ENCODE measurements around the gene PXMP4.
A peak's percentile ranks its signal among the peaks of the same experiment; 100 is the strongest.

PXMP4 gene

DNA sequence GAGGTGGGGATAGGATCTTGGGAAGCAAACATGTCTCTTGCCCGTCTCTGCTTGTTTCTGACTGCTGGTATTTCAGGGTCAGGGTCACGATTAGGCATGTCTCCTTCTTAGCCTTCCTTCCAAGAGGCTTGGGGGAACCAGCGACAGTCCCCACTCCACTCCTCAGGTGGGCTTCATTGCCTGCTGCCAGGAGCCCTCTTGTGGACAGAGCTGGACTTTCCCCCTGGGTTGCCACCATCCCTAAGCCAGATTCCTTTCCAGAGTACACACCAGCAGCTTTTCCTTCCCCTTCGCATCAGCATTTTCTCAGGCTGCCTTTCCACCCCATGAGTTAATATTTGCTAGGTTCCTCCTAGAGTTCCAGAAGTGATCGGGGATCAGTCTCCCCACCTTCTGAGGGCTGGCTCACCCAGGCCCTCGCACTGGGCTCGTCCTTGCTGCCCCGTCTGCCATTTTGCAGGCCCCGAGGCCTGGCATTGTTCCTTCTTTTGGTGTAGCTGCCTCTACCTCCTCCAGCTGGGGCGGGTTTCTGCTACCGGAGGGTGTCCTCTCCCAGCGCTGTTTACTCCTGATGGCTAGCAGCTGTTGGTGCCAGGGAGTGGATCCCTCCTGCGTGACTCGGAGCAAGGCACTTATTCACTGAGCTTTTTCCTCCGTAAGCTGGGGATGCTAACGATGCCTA is 66.8 kb downstream of the PXMP4 start:
- DNase-seq, result peak; percentile 93

Measured in DMS53 (cell line).